Activated T-helper 1 cell treated with anti-CD3 and anti-CD28 coated beads, Interleukin-2, amount 50 U/mL, for 16 hours (primary cell): ENCODE data around the gene FMNL2.

ENCODE experiments used
- DNase-seq, 2 donors: peaks; one replicate each; pipeline ENCODE4 v3.0.0-alpha.2; 2020; ENCODE audit warnings: low read depth in 1 of 2, low spot score in 1 of 2

The FMNL2 gene

GRCh38 chr2:152337511-152337903 lies 2.5 kb downstream of the FMNL2 start:
- no peak for DNase-seq

DNA sequence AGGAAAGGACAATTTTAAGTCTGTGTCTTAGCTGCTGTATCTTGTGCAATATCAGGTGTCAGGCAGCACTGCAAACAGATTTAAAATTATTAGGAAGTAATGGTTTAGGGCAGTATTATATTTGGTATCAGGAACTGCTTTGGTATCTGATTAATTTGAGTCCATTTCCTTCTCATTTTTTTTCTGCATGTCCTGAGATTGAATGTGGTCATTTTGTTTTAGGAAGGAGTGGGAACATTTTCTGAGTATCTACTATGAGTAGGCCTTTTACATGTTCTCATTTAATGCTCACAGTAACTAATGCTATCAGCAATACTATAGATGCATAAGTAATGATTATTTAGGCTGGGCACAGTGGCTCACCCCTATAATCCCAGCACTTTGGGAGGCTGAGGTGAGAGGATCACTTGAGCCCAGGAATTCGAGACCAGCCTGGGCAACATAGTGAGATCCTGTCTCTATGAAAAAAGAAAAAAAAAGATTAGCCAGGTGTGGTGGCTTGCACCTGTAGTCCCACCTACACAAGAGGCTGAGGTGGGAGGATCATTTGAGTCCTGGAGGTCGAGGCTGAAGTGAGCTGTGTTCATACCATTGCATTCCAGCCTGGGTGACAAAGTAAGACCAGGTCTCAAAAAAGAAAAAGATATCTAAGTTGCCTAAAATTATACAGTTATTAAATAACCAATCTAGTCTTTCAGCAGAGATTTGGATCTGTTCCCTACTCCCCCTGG lies 4.7 kb downstream of the FMNL2 start:
- DNase-seq, result no peak

GRCh38 chr2:152342259-152343046 lies 7.5 kb downstream of the FMNL2 start:
- no peak for DNase-seq

DNA sequence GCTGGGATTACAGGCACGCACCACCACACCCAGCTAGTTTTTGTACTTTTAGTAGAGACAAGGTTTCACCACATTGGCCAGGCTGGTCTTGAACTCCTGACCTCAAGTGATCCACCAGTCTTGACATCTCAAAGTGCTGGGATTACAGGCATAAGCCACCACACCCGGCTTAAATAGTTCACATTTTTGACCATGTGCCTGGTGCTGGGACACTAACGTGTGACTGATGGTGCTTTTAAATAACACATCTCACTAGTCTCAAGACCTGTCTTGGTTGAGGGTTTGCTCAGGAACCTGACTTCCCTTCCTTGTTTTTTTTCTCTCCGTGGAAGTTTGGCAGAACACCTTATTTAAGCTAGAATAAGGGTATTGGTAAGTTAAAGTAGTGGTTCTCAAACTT lies 8.5 kb downstream of the FMNL2 start:
- no peak for DNase-seq

DNA sequence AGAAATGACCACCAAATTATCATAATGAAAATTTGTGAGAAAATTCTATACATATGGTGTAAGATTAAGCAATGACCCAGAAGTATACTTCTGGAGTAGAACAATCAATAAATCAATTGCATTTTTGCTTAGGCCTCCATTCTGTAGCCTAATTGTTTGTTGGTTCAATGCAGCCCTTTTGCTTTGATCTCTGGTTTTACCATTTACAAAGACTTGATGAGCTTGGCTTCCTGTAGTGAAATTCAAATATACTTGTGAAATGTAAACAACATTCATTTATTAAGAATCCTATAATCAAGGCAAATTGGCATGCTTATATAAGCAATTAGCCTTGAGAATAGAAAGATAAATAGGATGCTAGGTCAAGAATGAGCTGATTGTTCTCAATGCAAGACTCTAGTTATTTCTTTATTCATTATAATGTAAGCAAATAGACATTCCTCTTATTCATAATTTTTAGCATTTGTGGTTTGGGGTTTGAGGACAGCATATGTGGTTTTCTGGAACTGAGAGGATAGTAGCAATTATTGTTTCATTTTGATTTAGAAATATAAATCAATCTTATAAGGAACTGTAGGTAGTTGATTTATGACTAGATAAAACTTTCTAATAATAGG lies 9.7 kb downstream of the FMNL2 start:
- DNase-seq, result no peak

- DNase-seq, result no peak
Measured at GRCh38 chr2:152347076-152347475, 12.1 kb downstream of the FMNL2 start.

GRCh38 chr2:152348388-152348787 lies 13.4 kb downstream of the FMNL2 start:
- no peak for DNase-seq

DNA sequence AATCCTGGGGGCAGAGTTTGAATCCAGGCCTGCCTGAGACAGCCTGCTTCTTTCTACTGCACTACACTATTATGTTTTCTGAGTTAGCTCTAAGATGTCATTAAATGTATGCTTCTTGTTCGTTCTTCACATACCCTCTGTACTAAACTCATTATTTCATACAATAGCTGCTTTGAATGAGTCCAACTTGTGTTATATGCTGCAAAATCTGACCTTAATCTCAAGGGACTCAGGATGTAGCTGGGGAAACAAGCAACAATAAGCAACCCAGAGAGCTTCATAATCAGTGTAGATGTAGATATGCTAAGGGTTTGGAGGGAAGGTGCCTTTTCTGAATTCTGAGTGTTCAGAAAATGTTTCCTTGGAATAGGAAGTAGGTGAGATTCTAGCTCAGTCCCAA lies 14.4 kb downstream of the FMNL2 start:
- DNase-seq, result no peak

GRCh38 chr2:152350155-152350679 lies 15.2 kb downstream of the FMNL2 start:
- no peak for DNase-seq

DNA sequence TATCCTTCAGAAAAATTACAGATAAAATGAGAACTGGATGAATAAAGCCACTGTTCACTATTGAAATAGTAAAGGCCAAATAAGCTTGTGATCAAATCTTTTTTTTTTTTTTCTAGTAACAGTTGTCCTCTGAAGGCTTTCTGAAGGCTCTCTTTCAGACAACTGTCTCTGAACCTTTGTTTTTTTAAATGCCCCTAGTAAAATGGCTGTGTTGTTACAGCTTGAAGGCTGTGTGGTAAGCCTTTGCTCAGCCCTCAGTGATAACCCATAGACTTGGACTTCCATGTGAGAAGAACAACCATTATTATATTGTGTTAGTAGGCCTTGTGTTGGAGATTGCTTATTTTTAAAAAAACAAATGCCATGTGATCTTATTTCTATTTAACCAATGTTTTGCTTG lies 17.6 kb downstream of the FMNL2 start:
- no peak for DNase-seq

DNA sequence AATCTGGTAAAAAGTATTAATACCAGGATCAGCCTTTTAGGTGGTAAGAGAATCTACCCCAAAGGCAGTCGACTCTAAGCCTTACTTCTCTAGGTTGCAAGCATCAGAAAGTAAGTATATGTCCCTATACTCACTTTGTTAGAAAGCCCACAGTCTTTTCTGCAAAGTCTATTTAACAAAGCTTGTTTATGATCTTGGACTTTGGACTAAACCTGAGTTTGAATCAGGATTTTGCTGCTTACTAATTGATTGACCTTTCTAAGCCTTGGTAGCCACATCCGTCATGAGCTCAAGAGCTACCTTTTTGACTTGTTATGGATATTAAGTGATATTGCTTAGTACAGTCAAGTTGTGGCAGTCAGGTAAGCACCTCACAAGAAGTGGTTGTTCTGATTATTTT lies 18.4 kb downstream of the FMNL2 start:
- no peak for DNase-seq

GRCh38 chr2:152354069-152354755 lies 19.2 kb downstream of the FMNL2 start:
- DNase-seq, result no peak

DNA sequence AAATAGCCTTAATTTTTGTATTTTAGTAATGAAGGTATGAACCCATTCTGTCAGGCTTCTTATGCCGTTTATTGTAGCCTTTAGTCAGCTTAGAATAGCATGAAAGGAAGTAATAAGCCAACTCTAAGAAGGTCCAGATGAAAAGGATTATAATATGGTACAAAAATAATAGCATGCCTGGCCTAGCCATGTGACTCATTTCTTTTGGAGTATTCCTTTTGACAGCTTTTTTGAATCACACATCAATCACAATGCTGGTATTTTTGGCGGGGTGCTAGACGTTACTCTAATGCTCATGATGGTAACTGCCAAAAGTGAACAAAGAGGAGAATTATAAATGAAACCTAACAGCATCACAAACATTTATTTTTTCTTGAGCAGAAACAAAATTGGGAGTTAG lies 19.9 kb downstream of the FMNL2 start:
- DNase-seq, result no peak

DNA sequence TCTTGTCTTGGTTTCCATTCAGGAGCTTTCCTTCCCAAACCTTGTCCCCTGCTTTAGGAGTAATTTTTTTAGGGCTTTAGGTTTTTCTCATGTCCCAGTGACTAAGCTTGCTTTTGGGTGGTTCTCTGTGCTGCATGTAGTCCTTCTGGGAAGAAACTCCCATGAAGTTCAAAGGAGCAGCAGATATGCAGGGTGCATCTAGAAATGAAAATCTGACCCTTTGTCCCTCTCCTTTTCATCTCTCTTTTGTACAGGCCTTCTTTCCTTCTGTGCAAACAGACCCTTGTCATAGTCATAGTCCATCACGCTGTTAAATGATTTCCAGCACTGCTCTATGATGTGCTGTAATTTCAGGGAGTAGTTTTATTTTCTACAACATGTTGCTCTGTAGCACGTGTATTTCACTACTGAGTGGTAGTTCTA lies 20.4 kb downstream of the FMNL2 start:
- no peak for DNase-seq

- DNase-seq, result no peak
Measured at GRCh38 chr2:152359573-152360363, 24.8 kb downstream of the FMNL2 start.

- no peak for DNase-seq
Measured at GRCh38 chr2:152363936-152364335, 29.0 kb downstream of the FMNL2 start.

DNA sequence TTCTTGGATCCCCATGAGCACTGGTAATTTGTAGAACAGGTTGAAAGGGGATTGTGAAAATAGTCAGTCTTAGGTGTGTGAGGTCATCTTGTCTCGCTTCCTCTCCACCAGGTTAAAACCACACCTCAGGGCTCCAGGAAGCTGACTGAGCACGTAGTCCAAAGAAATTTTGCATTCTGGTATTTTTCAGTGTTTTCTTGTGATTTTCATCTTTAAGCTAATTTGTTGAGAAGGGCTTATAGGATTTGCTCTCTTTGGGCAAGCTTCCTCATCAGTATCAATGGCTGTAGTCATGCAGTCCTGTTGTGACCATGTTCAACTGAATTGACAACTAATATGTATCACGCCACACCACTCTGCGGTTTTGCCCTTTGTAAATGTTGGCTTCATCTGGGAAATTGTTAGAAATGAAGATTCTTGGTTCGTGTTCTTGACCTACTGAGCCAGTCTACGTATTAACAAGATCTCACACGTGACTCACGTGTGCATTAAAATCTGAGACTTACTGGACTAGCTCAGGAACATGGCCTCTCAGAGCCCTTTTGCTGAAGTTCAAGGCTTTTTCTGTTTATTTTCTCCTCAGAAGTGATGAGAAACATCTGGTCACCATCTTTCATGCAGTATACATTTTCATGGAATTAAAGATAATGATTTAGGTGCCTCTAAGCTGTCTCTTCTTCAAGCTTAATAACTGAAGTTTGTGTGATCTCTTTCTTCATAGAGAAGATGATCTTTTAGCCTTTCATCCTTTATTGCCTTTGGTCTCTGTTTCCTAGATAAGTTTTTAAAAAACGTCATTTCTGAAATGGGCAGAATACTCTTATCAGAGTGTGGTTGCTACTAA lies 32.8 kb downstream of the FMNL2 start:
- DNase-seq, result no peak

DNA sequence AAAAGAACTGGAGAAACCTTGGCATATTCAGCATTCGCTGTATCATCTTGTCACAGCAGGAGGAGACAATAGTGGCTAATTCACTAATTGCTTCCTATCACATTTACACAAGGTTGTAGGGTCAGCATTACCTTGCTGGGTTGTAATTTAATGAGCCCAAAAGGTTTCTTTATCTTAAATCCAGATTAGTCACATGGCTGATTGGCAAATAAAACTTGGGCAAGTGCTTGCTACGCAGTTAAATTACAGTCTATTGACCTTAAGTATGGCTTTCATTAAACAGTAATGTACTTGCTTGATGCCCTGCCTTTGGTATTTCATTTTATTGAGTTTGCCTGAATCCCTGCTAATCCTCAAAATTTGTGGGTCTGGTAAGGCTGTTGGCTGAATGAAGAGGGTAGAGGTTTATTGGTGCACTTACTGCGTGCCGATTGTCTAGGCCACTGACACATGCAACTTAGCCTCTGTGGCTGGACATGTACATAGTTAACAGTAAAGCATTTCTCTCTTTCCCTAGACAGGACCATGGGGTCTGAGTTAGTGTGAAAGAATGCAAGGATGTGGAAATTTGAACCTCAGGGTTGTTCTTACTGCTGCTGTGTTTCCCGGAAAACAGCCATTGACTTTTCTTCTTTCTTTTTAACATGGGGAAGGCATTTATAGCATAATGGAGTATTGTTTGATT lies 34.3 kb downstream of the FMNL2 start:
- no peak for DNase-seq

GRCh38 chr2:152370783-152371182 lies 35.8 kb downstream of the FMNL2 start:
- DNase-seq, result no peak
